Measurements from ENCODE around the gene YPEL1.

GRCh38 chr22:21696115-21696514 lies 39.5 kb downstream of the YPEL1 start:
- TF ChIP-seq CTCF (conservative IDR thresholded peaks at IDR 0.05 in 1 of 2, IDR thresholded peaks at IDR 0.05 in 1 of 2; ENCODE audit: low read depth in 1 of 2, low read length in 2 of 2) (no peak), EZH2 (IDR thresholded peaks at IDR 0.05; ENCODE audit: low read length, missing control alignments) (no peak)

Measured in fibroblast of lung (primary cell).